Hepatocyte (in vitro differentiated cells): Measurements from ENCODE around the gene HLTF.

Experiments used
- EZH2 ChIP-seq: fragments of 200-600 bp; sonication (generic); IDR thresholded peaks from 2 replicates; pipeline ENCODE4 v1.6.1; 2016; ENCODE audit warnings: antibody characterized with exemption, mild to moderate bottlenecking, borderline replicate concordance
- TF ChIP-seq, protein P1 (sequence below): fragments of 200-600 bp; sonication (generic); IDR thresholded peaks from 2 replicates; pipeline ENCODE4 v1.5.1; 2016; ENCODE audit warnings: antibody characterized with exemption, mild to moderate bottlenecking; ENCODE audit not compliant: poor library complexity

DNA sequence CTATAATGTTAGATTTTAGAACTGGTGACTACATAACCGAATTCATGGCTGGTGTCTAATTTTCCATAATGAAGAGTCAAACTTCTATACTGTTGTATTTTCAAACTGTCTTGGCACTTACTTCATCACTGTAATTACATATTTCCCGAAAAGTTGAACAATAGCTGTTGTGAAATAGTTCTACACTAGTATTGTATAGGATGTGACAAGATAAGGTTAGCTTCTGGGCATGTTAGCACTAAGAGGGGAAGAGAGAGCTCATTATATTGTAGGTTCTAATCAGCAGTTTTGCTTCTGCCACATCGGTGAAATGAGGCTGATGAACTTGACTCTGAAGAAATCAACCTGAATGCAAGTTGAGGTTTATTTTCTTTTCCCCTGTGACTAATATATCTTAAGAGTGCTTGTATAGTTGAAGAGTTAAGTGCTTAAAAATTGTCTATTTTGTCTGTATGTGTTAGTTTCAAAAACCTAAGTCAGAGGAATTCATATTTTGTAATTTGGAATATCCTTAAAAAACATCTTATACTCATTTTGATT, 86.1 kb downstream of the HLTF start:
- TF ChIP-seq, protein P1, sequence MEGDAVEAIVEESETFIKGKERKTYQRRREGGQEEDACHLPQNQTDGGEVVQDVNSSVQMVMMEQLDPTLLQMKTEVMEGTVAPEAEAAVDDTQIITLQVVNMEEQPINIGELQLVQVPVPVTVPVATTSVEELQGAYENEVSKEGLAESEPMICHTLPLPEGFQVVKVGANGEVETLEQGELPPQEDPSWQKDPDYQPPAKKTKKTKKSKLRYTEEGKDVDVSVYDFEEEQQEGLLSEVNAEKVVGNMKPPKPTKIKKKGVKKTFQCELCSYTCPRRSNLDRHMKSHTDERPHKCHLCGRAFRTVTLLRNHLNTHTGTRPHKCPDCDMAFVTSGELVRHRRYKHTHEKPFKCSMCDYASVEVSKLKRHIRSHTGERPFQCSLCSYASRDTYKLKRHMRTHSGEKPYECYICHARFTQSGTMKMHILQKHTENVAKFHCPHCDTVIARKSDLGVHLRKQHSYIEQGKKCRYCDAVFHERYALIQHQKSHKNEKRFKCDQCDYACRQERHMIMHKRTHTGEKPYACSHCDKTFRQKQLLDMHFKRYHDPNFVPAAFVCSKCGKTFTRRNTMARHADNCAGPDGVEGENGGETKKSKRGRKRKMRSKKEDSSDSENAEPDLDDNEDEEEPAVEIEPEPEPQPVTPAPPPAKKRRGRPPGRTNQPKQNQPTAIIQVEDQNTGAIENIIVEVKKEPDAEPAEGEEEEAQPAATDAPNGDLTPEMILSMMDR: no peak
- TF ChIP-seq EZH2: no peak
